Lower leg skin (tissue), 4 donors: ENCODE results near the gene MUS81. TPM values are rescaled to one million over a fixed set of nuclear protein-coding genes. Genes with fewer than 3 reads are reported as not detected.
"Not testable (repeated sequence)": the region's sequence is repeated elsewhere in the genome, so short reads cannot be mapped to it uniquely, and the experiment has no call there.

Experiments used
- DNase-seq, 2 donors: peaks; one replicate each; pipeline ENCODE4 v3.0.0-alpha.2; 2019; ENCODE audit warnings: low spot score in 2 of 2
- H3K4me3 ChIP-seq: fragments of 200-600 bp; sonication (generic); 2 replicates; pipeline ENCODE4 v1.5.1; 2017; ENCODE audit warnings: mild to moderate bottlenecking, low read depth; ENCODE audit not compliant: poor library complexity, severe bottlenecking
- POLR2A ChIP-seq, 2 donors: fragments of 450-650 bp; IDR thresholded peaks; one replicate each; pipeline ENCODE4 v1.6.1; 2016 to 2017; ENCODE audit warnings: antibody characterized with exemption in 2 of 2, mild to moderate bottlenecking in 1 of 2, moderate library complexity in 1 of 2
- WGBS, 2 donors: methylation state at CpG; one replicate each; pipeline ENCODE4 v1.1.5; 2018; 5-methylcytosine and 5-hydroxymethylcytosine counted together
- intact Hi-C: fragments of 100-400 bp; cut with DNase I; formaldehyde crosslinking; loops from one replicate; pipeline ENCODE4 v1.15.0; 2023; ENCODE audit warnings: low total_unique reads
- total RNA-seq, 4 donors: library from RNA; depleted of rRNA; stranded (reverse); fragments of >200 nt; gene quantifications; one replicate each; pipeline ENCODE4 v1.1.0, GENCODE V29; 2016
- TF ChIP-seq, protein P1 (sequence below), 3 donors: fragments of 450-650 bp; IDR thresholded peaks; one replicate each; pipeline ENCODE4 v1.5.1; 2016; ENCODE audit warnings: antibody characterized with exemption in 3 of 3, mild to moderate bottlenecking in 3 of 3, moderate library complexity in 2 of 3

The MUS81 gene
- total RNA-seq, 4 donors from 2014 or later: 29.3 to 38.1 (median 37.1) TPM

DNA sequence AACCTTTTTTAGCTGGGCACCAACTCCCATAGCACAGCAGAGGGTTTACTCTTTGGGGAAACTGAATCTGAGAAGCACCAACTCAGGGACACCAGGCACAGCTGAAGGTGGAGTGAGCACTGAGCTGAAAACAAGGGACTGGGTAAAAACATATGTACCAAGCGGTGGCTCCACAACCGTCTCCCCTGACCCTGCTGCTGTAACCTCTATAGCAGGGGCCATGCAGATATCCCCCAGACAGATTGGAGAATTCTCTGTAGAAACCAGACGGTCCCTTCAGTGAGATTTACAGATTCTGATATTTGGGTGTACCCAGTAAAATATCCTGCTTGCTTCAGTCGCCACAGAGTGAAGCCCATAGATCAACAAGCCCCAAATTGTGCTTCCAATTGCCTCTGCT, 30.8 kb upstream of the MUS81 start:
- WGBS, 2 donors: 71 to 78% methylated on average over 4 of the region's 4 CpGs
- intact Hi-C loops: loop anchor here (10.0 kb wide), 1 partner anchor 55 kb away; no protein-coding TSS in a partner anchor
- no peak for DNase-seq
- no peak overlapping the region for H3K4me3 ChIP-seq
- TF ChIP-seq, protein P1, sequence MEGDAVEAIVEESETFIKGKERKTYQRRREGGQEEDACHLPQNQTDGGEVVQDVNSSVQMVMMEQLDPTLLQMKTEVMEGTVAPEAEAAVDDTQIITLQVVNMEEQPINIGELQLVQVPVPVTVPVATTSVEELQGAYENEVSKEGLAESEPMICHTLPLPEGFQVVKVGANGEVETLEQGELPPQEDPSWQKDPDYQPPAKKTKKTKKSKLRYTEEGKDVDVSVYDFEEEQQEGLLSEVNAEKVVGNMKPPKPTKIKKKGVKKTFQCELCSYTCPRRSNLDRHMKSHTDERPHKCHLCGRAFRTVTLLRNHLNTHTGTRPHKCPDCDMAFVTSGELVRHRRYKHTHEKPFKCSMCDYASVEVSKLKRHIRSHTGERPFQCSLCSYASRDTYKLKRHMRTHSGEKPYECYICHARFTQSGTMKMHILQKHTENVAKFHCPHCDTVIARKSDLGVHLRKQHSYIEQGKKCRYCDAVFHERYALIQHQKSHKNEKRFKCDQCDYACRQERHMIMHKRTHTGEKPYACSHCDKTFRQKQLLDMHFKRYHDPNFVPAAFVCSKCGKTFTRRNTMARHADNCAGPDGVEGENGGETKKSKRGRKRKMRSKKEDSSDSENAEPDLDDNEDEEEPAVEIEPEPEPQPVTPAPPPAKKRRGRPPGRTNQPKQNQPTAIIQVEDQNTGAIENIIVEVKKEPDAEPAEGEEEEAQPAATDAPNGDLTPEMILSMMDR (IDR thresholded peaks at IDR 0.05): no peak
- no peak for TF ChIP-seq POLR2A (IDR thresholded peaks at IDR 0.05)

DNA sequence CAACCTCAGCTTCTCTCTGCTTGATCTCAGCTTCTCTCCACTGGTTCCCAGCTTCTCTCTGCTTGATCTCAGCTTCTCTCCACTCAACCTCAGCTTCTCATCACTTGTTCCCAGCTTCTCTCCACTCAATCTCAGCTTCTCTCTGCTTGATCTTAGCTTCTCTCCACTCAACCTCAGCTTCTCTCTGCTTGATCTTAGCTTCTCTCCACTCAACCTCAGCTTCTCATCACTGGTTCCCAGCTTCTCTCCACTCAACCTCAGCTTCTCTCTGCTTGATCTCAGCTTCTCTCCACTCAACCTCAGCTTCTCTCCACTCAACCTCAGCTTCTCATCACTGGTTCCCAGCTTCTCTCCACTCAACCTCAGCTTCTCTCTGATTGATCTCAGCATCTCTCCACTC, 28.0 kb upstream of the MUS81 start:
- DNase-seq, H3K4me3 ChIP-seq, intact Hi-C loops: not testable (repeated sequence)

DNA sequence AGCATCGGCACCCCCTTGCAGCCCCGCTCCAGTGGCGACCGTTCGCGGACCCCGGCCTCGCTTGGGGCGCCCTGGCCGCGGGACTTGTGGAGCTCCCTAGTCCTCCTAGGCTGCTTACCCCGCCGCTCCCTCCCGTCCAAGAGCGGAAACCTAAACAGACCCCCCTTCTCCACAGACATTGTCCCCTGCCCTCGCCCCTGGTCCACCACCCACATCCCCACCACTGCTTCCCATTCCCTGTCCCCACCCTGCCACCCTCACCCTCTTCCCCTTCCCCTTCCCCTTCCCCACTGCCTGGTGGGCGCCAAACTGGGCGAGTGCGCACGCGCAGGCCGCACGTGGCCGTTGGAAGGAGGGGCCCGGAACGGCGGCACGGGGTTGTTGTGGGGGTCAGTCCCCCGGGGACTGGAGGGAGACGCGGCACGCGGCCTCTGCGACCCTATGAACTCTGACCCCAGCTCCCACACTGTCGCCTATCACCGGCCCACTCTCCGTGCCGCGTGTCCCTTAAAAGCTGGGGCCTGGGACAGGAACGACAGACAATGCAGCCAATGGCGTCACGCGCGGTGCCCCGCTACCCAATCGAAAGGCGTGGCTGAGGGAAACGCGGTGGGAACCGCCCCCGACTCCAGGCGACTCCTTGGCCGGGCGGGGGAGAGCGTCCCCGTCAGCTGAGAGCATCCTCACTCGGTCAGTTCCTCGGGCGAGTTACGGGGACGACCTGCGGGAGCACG, 26.8 kb upstream of the MUS81 start, which contains the start of gene SNX32:
SNX32 (plus strand) TSS at position 667 of the 734 bp plus-strand sequence. CDS start 103 bp downstream, outside the sequence.
- intact Hi-C loops: no loop called here
- TF ChIP-seq POLR2A (IDR thresholded peaks at IDR 0.05): no peak
- TF ChIP-seq, protein P1 (IDR thresholded peaks at IDR 0.05): no peak
- peak; percentile 95 to 100 for DNase-seq
- WGBS, 2 donors: 3% methylated on average over 40 to 60 of the region's 63 CpGs
- H3K4me3 ChIP-seq: peak within 1 kb of the TSS; percentile 36

DNA sequence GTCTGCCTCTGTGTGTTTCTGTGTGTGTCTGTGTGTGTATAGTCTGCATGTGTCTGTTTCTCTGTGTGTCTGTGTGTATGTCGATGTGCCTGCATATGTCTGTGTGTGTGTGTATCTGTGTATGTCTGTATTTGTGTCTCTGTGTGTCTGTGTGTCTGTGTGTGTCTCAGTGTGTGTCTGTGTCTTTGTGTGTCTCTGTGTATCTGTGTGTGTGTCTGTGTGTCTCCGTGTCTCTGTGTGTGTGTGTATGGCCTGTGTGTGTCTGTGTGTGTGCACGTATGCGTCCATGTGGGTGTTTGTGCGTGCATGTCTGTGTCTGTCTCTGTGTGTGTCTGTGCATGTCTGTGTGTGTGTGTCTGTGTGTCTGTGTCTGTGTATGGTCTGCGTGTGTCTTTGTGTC, 26.0 kb upstream of the MUS81 start:
- no peak for TF ChIP-seq POLR2A (IDR thresholded peaks at IDR 0.05)
- TF ChIP-seq, protein P1 (IDR thresholded peaks at IDR 0.05): no peak
- DNase-seq: no peak
- intact Hi-C loops: no loop called here

DNA sequence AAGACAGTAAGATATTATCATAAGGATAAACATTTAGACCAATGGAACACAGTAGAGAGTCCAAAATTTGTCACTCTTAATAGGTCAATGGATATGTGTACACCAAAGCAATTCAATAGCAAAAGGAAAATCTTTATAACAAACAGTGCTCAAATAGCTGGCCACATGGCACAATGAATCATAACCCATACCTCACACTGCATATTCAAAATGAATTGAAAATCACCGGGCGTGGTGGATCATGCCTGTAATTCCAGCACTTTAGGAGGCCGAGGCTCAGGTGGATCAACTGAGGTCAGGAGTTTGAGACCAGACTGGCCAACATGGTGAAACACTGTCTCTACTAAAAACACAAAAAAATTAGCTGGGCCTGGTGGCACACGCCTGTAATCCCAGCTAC, 18.1 kb upstream of the MUS81 start:
- H3K4me3 ChIP-seq: no peak overlapping the region
- TF ChIP-seq, protein P1 (IDR thresholded peaks at IDR 0.05): no peak
- no peak for TF ChIP-seq POLR2A (IDR thresholded peaks at IDR 0.05)
- 85 to 89% methylated on average over 4 of the region's 4 CpGs for WGBS, 2 donors
- intact Hi-C loops: no loop called here
- DNase-seq: no peak

More for the DNA sequence above, 26.0 kb upstream of the MUS81 start:
- 57% methylated on average over 6 of the region's 6 CpGs for WGBS, 2 donors
- no peak overlapping the region for H3K4me3 ChIP-seq

DNA sequence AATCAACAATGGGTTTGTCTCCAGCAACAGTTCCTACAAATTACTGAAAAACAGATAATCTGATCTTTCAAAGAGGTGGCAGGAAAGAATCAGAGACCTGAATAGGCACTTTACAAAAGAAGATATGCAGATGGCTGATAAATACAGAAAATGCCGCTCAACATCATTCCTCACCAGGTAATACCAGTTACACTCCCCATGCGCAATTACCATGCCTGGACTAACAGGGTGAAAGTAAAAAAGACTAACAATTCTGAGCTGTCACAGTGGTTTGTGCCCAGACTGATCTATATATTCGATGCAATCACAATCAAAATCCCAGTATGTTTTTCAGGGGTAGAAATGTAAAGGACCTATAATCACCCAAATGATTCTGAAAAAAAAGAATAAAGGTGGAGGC, 16.4 kb upstream of the MUS81 start:
- no peak for DNase-seq
- TF ChIP-seq, protein P1 (IDR thresholded peaks at IDR 0.05): no peak
- TF ChIP-seq POLR2A (IDR thresholded peaks at IDR 0.05): no peak
- H3K4me3 ChIP-seq: no peak overlapping the region
- intact Hi-C loops: no loop called here
- 87 to 90% methylated on average over 3 of the region's 3 CpGs for WGBS, 2 donors
